Glutamatergic neuron (in vitro differentiated cells): ENCODE data around the gene SHROOM2. TPM values are rescaled to one million over a fixed set of nuclear protein-coding genes. Genes with fewer than 3 reads are reported as not detected.

Experiments used
- DNase-seq: peaks from one replicate; pipeline ENCODE4 v3.0.0; 2022
- H3K27ac Mint-ChIP-seq: one replicate; pipeline ENCODE4 v1.8.0; 2020; ENCODE audit warnings: mild to moderate bottlenecking, mixed read lengths, inconsistent platforms; ENCODE audit not compliant: unreplicated experiment
- H3K27me3 Mint-ChIP-seq: one replicate; pipeline ENCODE4 v1.8.0; 2020; ENCODE audit warnings: mild to moderate bottlenecking, moderate library complexity, mixed read lengths, inconsistent platforms; ENCODE audit not compliant: unreplicated experiment
- H3K36me3 Mint-ChIP-seq: one replicate; pipeline ENCODE4 v1.8.0; 2020; ENCODE audit warnings: mild to moderate bottlenecking, mixed read lengths, inconsistent platforms; ENCODE audit not compliant: unreplicated experiment
- H3K4me1 Mint-ChIP-seq: one replicate; pipeline ENCODE4 v1.8.0; 2020; ENCODE audit warnings: mild to moderate bottlenecking, low read depth, mixed read lengths, inconsistent platforms; ENCODE audit not compliant: unreplicated experiment
- H3K4me3 Mint-ChIP-seq: one replicate; pipeline ENCODE4 v1.8.0; 2020; ENCODE audit warnings: mild to moderate bottlenecking, mixed read lengths, inconsistent platforms; ENCODE audit not compliant: unreplicated experiment
- H3K9me3 Mint-ChIP-seq: one replicate; pipeline ENCODE4 v1.8.0; 2020; ENCODE audit warnings: mild to moderate bottlenecking, moderate library complexity, mixed read lengths, inconsistent platforms; ENCODE audit not compliant: unreplicated experiment
- total RNA-seq: library from RNA; stranded (reverse); fragmentation: NEBNext Ultra II Directional; extraction: Animal tissue kit (Norgen Biotek cat#: 25700); gene quantifications from one replicate; pipeline ENCODE4 v1.2.1, GENCODE V29; 2021; ENCODE audit not compliant: unreplicated experiment
- TF ChIP-seq, protein P1 (sequence below): fragments of 200-600 bp; sonication (generic); IDR thresholded peaks from one replicate; pipeline ENCODE4 v1.5.0; 2021; ENCODE audit not compliant: partially characterized antibody, unreplicated experiment

The SHROOM2 gene
- total RNA-seq, 1 donor from 2014 or later = 3.1 TPM

DNA sequence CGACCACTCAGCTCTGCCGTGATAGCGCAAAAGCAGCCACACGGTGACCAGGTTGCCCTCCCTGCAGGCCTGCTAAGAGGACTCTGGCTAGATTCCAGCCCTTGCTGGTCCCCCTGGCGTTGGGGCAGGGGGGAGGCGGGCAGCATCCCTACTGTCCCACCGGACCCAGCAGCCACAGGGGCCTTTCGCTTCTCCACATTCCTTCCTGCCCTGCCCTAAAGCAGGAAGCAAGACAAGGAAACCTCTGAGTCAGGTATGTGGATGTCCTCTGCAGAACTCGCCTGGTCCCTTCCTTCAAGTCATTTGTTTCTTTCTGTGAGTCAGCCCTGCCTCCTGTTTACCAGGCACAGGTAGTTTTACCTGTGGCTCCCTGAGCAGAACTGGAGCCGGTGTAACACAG, 120.7 kb downstream of the SHROOM2 start:
- Mint-ChIP-seq H3K4me3 (no peak overlapping the region), H3K27ac (no peak overlapping the region), H3K36me3 (no peaks in the 10 kb centered on the region), H3K4me1 (peaks cover 2% of the 10 kb centered on the region), H3K9me3 (no peaks in the 10 kb centered on the region), H3K27me3 (peaks cover 1% of the 10 kb centered on the region)
- TF ChIP-seq, protein P1, sequence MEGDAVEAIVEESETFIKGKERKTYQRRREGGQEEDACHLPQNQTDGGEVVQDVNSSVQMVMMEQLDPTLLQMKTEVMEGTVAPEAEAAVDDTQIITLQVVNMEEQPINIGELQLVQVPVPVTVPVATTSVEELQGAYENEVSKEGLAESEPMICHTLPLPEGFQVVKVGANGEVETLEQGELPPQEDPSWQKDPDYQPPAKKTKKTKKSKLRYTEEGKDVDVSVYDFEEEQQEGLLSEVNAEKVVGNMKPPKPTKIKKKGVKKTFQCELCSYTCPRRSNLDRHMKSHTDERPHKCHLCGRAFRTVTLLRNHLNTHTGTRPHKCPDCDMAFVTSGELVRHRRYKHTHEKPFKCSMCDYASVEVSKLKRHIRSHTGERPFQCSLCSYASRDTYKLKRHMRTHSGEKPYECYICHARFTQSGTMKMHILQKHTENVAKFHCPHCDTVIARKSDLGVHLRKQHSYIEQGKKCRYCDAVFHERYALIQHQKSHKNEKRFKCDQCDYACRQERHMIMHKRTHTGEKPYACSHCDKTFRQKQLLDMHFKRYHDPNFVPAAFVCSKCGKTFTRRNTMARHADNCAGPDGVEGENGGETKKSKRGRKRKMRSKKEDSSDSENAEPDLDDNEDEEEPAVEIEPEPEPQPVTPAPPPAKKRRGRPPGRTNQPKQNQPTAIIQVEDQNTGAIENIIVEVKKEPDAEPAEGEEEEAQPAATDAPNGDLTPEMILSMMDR = no peak
- DNase-seq = no peak

DNA sequence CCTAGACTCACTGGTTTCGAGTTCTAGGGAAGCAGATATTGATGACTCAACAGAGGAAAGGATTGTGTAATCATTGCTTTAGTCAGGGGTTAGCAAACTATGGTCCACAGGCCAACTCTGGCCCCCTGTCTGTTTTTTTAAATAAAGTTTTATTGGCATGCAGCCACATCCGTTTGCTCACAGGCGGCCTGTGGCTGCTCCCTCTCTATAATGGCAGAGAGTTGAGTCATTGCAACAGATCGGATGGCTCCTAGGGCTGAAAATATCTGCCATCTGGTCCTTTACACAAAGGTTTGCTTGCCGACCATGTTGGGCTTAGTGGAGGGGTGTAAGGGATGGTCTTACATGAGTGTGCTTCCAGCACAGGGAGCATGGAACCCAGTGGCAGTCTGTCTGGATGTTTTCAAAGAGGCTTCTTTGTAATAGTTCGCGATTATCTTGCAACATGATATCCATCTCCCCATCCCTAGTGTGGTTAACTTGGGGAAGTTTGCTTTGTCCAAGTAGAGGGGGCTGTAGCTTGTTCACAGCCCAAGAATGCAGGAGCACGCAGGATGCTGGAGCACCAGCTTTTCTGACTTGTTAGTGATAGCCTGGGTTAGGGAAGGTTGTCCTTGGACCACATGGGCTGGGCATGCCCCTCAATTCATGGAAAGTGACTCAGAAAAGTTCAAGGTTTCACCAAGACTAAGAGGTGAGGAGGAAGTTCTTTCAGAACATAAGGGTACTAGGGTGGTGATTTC, 121.6 kb downstream of the SHROOM2 start:
- TF ChIP-seq, protein P1 = no peak
- no peaks in the 10 kb centered on the region for H3K36me3 Mint-ChIP-seq
- no peak overlapping the region for H3K4me3 Mint-ChIP-seq
- no peak for DNase-seq
- H3K27ac Mint-ChIP-seq = no peak overlapping the region
- peaks cover 10% of the 10 kb centered on the region for H3K4me1 Mint-ChIP-seq
- H3K27me3 Mint-ChIP-seq = peaks cover 1% of the 10 kb centered on the region
- no peaks in the 10 kb centered on the region for H3K9me3 Mint-ChIP-seq

DNA sequence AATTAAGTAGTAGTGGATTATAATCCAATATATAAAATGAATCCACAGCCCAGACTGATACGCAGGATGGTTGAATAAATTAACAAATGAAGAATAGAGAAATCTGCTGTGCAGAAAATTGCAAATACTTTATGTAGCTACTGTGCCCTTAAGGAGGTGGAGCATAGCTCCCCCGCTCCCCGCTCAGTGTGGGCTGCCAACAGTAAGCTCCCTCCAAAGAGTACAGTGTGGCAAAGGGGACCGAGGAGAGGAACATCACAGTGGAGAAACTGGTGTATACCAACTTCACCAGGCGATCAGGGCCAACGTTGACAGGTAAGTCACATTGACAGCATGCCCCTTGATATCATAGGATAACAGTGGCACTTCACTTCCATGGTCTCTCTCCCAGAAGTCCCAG, 123.0 kb downstream of the SHROOM2 start:
- Mint-ChIP-seq H3K27me3 (peaks cover 1% of the 10 kb centered on the region), H3K27ac (no peak overlapping the region), H3K9me3 (no peaks in the 10 kb centered on the region), H3K36me3 (no peaks in the 10 kb centered on the region), H3K4me3 (no peak overlapping the region), H3K4me1 (peaks cover 13% of the 10 kb centered on the region)
- TF ChIP-seq, protein P1 = no peak
- no peak for DNase-seq

DNA sequence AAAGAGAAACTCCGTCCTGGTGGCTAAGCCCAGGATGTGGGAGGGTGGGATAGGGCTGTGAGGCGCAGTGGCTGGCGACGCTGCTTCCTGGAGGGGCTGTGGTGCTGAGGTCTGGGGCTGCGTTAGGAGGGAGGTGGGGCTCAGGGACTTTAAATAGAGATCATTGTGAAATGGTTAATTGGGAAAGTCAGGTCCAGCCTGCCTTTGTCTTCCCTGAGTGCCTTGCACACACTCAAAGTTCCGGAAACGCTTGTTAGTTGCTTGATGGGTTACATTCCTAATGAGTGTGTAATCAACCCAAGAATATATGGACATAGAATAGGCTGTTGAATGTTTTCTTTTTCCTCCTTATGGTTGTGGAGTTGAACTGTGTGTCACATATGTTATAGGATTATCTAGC, 125.3 kb downstream of the SHROOM2 start:
- TF ChIP-seq, protein P1 = no peak
- DNase-seq = no peak
- Mint-ChIP-seq H3K27me3 (no peaks in the 10 kb centered on the region), H3K4me3 (no peak overlapping the region), H3K9me3 (no peaks in the 10 kb centered on the region), H3K27ac (peak overlapping the region; percentile 40), H3K36me3 (no peaks in the 10 kb centered on the region), H3K4me1 (peaks cover 13% of the 10 kb centered on the region)

DNA sequence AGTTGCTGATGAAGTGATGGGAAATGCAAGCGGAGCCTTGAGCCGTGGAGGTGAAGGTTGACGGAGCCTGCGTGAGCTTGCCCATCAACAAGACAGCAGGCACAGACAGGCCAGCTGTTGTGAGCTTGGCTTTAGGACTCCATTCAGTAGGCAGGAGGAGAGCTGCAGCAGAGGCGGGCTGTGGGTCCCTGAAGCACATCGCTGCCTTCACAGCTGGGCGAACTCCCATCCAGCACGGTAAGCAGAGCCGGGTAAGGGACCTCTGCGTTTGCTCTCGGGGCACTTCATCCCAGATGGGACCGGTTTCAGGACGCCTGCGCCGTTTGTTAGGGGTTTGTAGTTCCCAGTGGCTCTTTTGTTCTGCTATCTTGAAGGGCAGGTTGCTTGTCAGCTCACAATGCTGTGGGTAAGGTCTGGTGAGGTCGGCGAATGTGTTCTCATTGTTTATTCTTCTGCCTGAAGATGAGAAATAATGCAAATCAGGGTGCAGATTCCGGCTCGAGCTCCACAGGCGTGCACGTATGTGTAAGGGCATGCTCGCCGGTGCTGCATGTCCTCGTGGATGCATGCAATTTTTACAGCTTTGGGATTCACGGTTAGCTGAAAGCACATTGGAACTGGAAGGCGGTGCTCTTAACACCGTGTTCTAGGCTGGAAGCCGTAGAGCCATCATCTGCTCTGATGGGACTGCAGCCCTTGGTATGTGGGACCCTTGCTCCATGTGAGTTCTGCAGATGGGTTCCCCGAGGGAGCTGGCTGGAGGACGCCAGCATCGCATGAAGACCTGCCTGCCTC, 126.3 kb downstream of the SHROOM2 start:
- no peaks in the 10 kb centered on the region for H3K36me3 Mint-ChIP-seq
- TF ChIP-seq, protein P1 = no peak
- peak overlapping the region; percentile 79 for H3K4me3 Mint-ChIP-seq
- no peaks in the 10 kb centered on the region for H3K27me3 Mint-ChIP-seq
- peaks cover 13% of the 10 kb centered on the region for H3K4me1 Mint-ChIP-seq
- peak; percentile 32 for DNase-seq
- H3K9me3 Mint-ChIP-seq = no peaks in the 10 kb centered on the region
- H3K27ac Mint-ChIP-seq = peak overlapping the region; percentile 69
